ENCODE data around the gene MCM7. TPM values are rescaled to one million over a fixed set of nuclear protein-coding genes. Genes with fewer than 3 reads are reported as not detected.

The MCM7 gene
- total and polyA plus RNA-seq, 2 of the 13 experiments (the other 11 are each of a cell fraction or from before 2014, with no cell fraction given), result 84.5 to 214 TPM

GRCh38 chr7:100148559-100149328 is 47.5 kb upstream of the MCM7 start, which contains the start of gene LAMTOR4 (continued):
- no peak for TF ChIP-seq ZBTB46 (CRISPR knock-in tag; IDR thresholded peaks at IDR 0.05; ENCODE audit: borderline replicate concordance)
- TF ChIP-seq SYNCRIP (IDR thresholded peaks at IDR 0.05; ENCODE audit: insufficient read depth, low read depth, low read length), result no peak
- peak; percentile 48; the same call in 1 of the 2 replicates for TF ChIP-seq ZNF740 (CRISPR knock-in tag; IDR thresholded peaks at IDR 0.05)
- TF ChIP-seq TIGD3 (CRISPR knock-in tag; IDR thresholded peaks at IDR 0.05; ENCODE audit: borderline replicate concordance), result no peak
- peak; percentile 57; the same call in 1 of the 2 replicates for TF ChIP-seq MAX (IDR thresholded peaks at IDR 0.05)
- no peak for TF ChIP-seq ZNF678 (CRISPR knock-in tag; IDR thresholded peaks at IDR 0.05)
- TF ChIP-seq ZSCAN30 (CRISPR knock-in tag; IDR thresholded peaks at IDR 0.05), result no peak
- no peak for TF ChIP-seq ZNF597 (CRISPR knock-in tag; IDR thresholded peaks at IDR 0.05)
- TF ChIP-seq AGO2 (optimal IDR thresholded peaks at IDR 0.05; ENCODE audit: low read depth, low read length), result peak; percentile 65
- peak; percentile 26 for TF ChIP-seq BCL6 (CRISPR knock-in tag; IDR thresholded peaks at IDR 0.05)
- TF ChIP-seq ZNF414 (CRISPR knock-in tag; IDR thresholded peaks at IDR 0.05), result no peak; the same call in 1 of the 2 replicates
- TF ChIP-seq ZNF205 (CRISPR knock-in tag; IDR thresholded peaks at IDR 0.05), result no peak
- no peak; the same call in 1 of the 2 replicates for TF ChIP-seq ZNF615 (CRISPR knock-in tag; IDR thresholded peaks at IDR 0.05; ENCODE audit: borderline replicate concordance)
- no peak for TF ChIP-seq ZNF234 (CRISPR knock-in tag; conservative IDR thresholded peaks at IDR 0.05)
- peak; percentile 69; the same call in 1 of the 2 replicates for TF ChIP-seq ZNF274 (CRISPR knock-in tag; IDR thresholded peaks at IDR 0.05)

Data from HepG2 (cell line).